HG03378 (cell line): ENCODE data around the gene POLR3GL.
A peak's percentile ranks its signal among the peaks of the same experiment; 100 is the strongest.

Source experiments
- ATAC-seq: cut with Tn5 transposase; IDR thresholded peaks from one replicate; pipeline ENCODE4 v1.9.1; 2021; ENCODE audit warnings: mild to moderate bottlenecking, moderate library complexity; ENCODE audit not compliant: unreplicated experiment

Gene POLR3GL

GRCh38 chr1:145990249-145990855 lies 25.9 kb downstream of the POLR3GL start:
- ATAC-seq = no peak

- no peak for ATAC-seq
Measured at GRCh38 chr1:145991735-145992412, 27.4 kb downstream of the POLR3GL start.

- no peak for ATAC-seq
Measured at GRCh38 chr1:145992502-145992936, 28.0 kb downstream of the POLR3GL start.

GRCh38 chr1:145992958-145993617 lies 28.6 kb downstream of the POLR3GL start:
- no peak for ATAC-seq

- ATAC-seq = no peak
Measured at GRCh38 chr1:145993618-145994390, 29.3 kb downstream of the POLR3GL start.

GRCh38 chr1:145994391-145995120 lies 30.1 kb downstream of the POLR3GL start:
- ATAC-seq = no peak

- ATAC-seq = no peak
Measured at GRCh38 chr1:145995148-145995881, 30.8 kb downstream of the POLR3GL start.

GRCh38 chr1:145995964-145996432 lies 31.5 kb downstream of the POLR3GL start:
- ATAC-seq = no peak

GRCh38 chr1:145996433-145997015 lies 32.0 kb downstream of the POLR3GL start, which contains the start of gene TXNIP:
Gene TXNIP, minus strand, starts transcription at chr1:145996579. Its CDS starts 313 bp downstream, at chr1:145996266.
- ATAC-seq = peak; percentile 79

- no peak for ATAC-seq
Measured at GRCh38 chr1:145997016-145997717, 32.7 kb downstream of the POLR3GL start.

- no peak for ATAC-seq
Measured at GRCh38 chr1:145997718-145998023, 33.2 kb downstream of the POLR3GL start.

GRCh38 chr1:145999321-146000024 lies 35.0 kb downstream of the POLR3GL start:
- no peak for ATAC-seq

GRCh38 chr1:146001709-146002108 lies 37.2 kb downstream of the POLR3GL start:
- no peak for ATAC-seq

GRCh38 chr1:146007489-146008133 lies 43.1 kb downstream of the POLR3GL start:
- no peak for ATAC-seq

GRCh38 chr1:146010126-146010738 lies 45.7 kb downstream of the POLR3GL start:
- no peak for ATAC-seq

- ATAC-seq = no peak
Measured at GRCh38 chr1:146012703-146013558, 48.4 kb downstream of the POLR3GL start.

GRCh38 chr1:146013559-146013922 lies 49.1 kb downstream of the POLR3GL start:
- no peak for ATAC-seq
